RWPE2 (cell line): ENCODE data around the gene PYGM.

ENCODE experiments used
- ATAC-seq: fragments of 200-7000 bp; cut with Tn5 transposase; 3 replicates; pipeline ENCODE4 v1.9.1; 2021; ENCODE audit warnings: low read depth
- DNase-seq: peaks from one replicate; pipeline ENCODE4 v3.0.0-alpha.2; 2020; ENCODE audit warnings: low spot score
- H3K27ac ChIP-seq: fragments of 450-650 bp; 2 replicates; pipeline ENCODE4 v1.5.1; 2017; ENCODE audit warnings: mild to moderate bottlenecking; ENCODE audit not compliant: poor library complexity, severe bottlenecking
- H3K27me3 ChIP-seq: fragments of 250-450 bp; sonication (Bioruptor Pico); 2 replicates; pipeline ENCODE4 v1.5.1; 2021; ENCODE audit warnings: mild to moderate bottlenecking, moderate library complexity; ENCODE audit not compliant: insufficient read depth, poor library complexity, severe bottlenecking
- H3K36me3 ChIP-seq: fragments of 250-450 bp; sonication (Bioruptor Pico); 2 replicates; pipeline ENCODE4 v1.5.1; 2020; ENCODE audit warnings: low read depth, mild to moderate bottlenecking, moderate library complexity
- H3K4me1 ChIP-seq: fragments of 250-450 bp; sonication (Bioruptor Pico); 2 replicates; pipeline ENCODE4 v1.5.1; 2021; ENCODE audit warnings: mild to moderate bottlenecking, moderate library complexity; ENCODE audit not compliant: insufficient read depth, poor library complexity, severe bottlenecking
- H3K4me3 ChIP-seq: fragments of 250-450 bp; sonication (Bioruptor Pico); 2 replicates; pipeline ENCODE4 v1.5.1; 2021; ENCODE audit warnings: mild to moderate bottlenecking, moderate library complexity; ENCODE audit not compliant: severe bottlenecking
- H3K9me3 ChIP-seq: fragments of 250-450 bp; sonication (Bioruptor Pico); 2 replicates; pipeline ENCODE4 v1.5.1; 2021; ENCODE audit warnings: mild to moderate bottlenecking, moderate library complexity; ENCODE audit not compliant: severe bottlenecking
- CTCF ChIP-seq: fragments of 450-650 bp; IDR thresholded peaks from one replicate; pipeline ENCODE4 v1.5.1; 2017; ENCODE audit warnings: mild to moderate bottlenecking, moderate library complexity; ENCODE audit not compliant: poor library complexity, severe bottlenecking

PYGM gene

GRCh38 chr11:64753019-64753379 is 6.8 kb downstream of the PYGM start:
- no peak overlapping the region for H3K27ac ChIP-seq
- no peaks in the 10 kb centered on the region for H3K9me3 ChIP-seq
- DNase-seq (peak; percentile 52), ATAC-seq (no peak)
- H3K36me3 ChIP-seq = no peaks in the 10 kb centered on the region
- peaks cover 4% of the 10 kb centered on the region for H3K4me1 ChIP-seq
- no peak for TF ChIP-seq CTCF
- no peaks in the 10 kb centered on the region for H3K27me3 ChIP-seq
- H3K4me3 ChIP-seq = no peak overlapping the region

GRCh38 chr11:64752175-64752970 is 7.4 kb downstream of the PYGM start:
- peaks cover 4% of the 10 kb centered on the region for H3K4me1 ChIP-seq
- DNase-seq (no peak), ATAC-seq (no peak)
- H3K4me3 ChIP-seq = no peak overlapping the region
- no peak overlapping the region for H3K27ac ChIP-seq
- H3K36me3 ChIP-seq = no peaks in the 10 kb centered on the region
- TF ChIP-seq CTCF = no peak
- H3K9me3 ChIP-seq = no peaks in the 10 kb centered on the region
- no peaks in the 10 kb centered on the region for H3K27me3 ChIP-seq

- no peaks in the 10 kb centered on the region for H3K27me3 ChIP-seq
- H3K27ac ChIP-seq = no peak overlapping the region
- H3K4me1 ChIP-seq = peaks cover 4% of the 10 kb centered on the region
- DNase-seq = no peak
- no peak for ATAC-seq
- no peaks in the 10 kb centered on the region for H3K9me3 ChIP-seq
- no peak overlapping the region for H3K4me3 ChIP-seq
- no peaks in the 10 kb centered on the region for H3K36me3 ChIP-seq
- no peak for TF ChIP-seq CTCF
Measured at GRCh38 chr11:64751580-64751979, 8.2 kb downstream of the PYGM start.

DNA sequence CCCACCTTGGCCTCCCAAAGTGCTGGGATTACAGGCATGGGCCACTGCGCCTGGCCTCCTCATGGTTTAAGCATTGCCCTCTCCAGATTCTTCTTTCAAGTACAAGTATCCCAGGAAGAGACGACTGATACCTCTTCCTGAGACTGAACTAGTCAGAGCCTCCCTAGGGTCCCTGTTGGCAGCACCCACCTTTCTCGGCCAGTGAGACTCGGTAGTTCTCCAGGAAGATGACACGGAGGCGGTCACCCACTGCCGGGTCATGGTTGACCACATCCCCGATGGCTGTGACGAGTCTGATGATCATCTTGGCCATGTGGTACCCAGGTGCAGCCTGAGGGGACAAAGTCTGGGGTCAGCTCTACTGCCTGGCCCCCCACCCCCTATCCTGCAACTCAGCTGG is 8.6 kb downstream of the PYGM start:
- DNase-seq (no peak), ATAC-seq (no peak)
- H3K4me3 ChIP-seq = no peak overlapping the region
- H3K9me3 ChIP-seq = no peaks in the 10 kb centered on the region
- H3K4me1 ChIP-seq = peaks cover 4% of the 10 kb centered on the region
- TF ChIP-seq CTCF = no peak
- H3K27ac ChIP-seq = no peak overlapping the region
- H3K36me3 ChIP-seq = no peaks in the 10 kb centered on the region
- no peaks in the 10 kb centered on the region for H3K27me3 ChIP-seq

DNA sequence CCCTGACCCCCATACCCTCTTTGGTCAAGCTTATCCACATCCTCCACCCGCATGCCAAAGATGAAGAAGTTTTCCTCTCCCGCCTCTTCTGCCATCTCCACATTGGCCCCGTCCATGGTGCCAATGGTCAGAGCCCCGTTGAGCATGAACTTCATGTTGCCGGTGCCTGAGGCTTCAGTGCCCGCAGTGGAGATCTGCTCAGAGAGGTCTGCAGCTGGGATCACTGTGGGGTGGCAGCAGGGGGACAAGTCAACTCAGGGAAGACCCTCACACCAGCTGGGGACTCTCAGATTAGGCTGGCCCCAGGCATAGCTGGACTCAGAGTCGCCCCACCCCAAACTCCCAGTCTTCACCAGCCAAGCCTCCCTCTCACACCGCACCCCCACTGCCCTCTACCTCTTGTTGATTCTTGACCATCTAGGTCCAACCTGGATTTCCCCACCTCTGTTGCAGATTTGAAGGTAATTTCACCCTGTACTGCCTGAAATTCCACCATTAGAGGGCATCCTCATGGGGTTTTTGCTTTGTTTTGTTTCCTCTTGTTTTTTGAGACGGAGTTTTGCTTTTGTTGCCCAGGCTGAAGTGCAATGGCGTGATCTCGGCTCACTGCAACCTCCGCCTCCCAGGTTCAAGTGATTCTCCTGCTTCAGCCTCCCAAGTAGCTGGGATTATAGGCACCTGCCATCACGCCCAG is 9.3 kb downstream of the PYGM start:
- ATAC-seq (no peak), DNase-seq (peak; percentile 45)
- peak; percentile 11 for TF ChIP-seq CTCF
- no peaks in the 10 kb centered on the region for H3K9me3 ChIP-seq
- H3K4me3 ChIP-seq = no peak overlapping the region
- peaks cover 4% of the 10 kb centered on the region for H3K4me1 ChIP-seq
- H3K27me3 ChIP-seq = peaks cover 1% of the 10 kb centered on the region
- no peaks in the 10 kb centered on the region for H3K36me3 ChIP-seq
- H3K27ac ChIP-seq = no peak overlapping the region
